ENCODE results near the gene ETV5. TPM values are rescaled to one million over a fixed set of nuclear protein-coding genes. Genes with fewer than 3 reads are reported as not detected.
A peak's percentile ranks its signal among the peaks of the same experiment; 100 is the strongest.

The ETV5 gene
- total RNA-seq, 2 experiments from 2014 or later = 0.74 to 1.3 TPM

- Mint-ChIP-seq H3K27me3 (peaks cover 72% of the 10 kb centered on the region), H3K9me3 (no peaks in the 10 kb centered on the region), H3K27ac (no peak overlapping the region), H3K36me3 (no peaks in the 10 kb centered on the region), H3K4me3 (no peak overlapping the region), H3K4me1 (ENCODE audit: low read depth) (no peaks in the 10 kb centered on the region)
- CTCF ChIA-PET = no interaction called here
- intact Hi-C loops (cut with micrococcal nuclease) = no loop called here
- POLR2A ChIA-PET = no interaction called here
- no peak for DNase-seq
Observed at GRCh38 chr3:186118692-186119091, 9.8 kb upstream of the ETV5 start.

GRCh38 chr3:186117521-186118134 is 8.7 kb upstream of the ETV5 start:
- DNase-seq = no peak
- Mint-ChIP-seq H3K4me1 (ENCODE audit: low read depth) (no peaks in the 10 kb centered on the region), H3K27me3 (peaks cover 76% of the 10 kb centered on the region), H3K4me3 (no peak overlapping the region), H3K27ac (no peak overlapping the region), H3K9me3 (no peaks in the 10 kb centered on the region), H3K36me3 (no peaks in the 10 kb centered on the region)
- ChIA-PET POLR2A (no interaction called here), CTCF (no interaction called here)
- intact Hi-C loops (cut with micrococcal nuclease) = no loop called here

- DNase-seq = no peak
- no peaks in the 10 kb centered on the region for H3K9me3 Mint-ChIP-seq
- no peak overlapping the region for H3K4me3 Mint-ChIP-seq
- no peaks in the 10 kb centered on the region for H3K36me3 Mint-ChIP-seq
- H3K4me1 Mint-ChIP-seq (ENCODE audit: low read depth) = peaks cover 15% of the 10 kb centered on the region
- CTCF ChIA-PET = interaction anchor here (1.5 kb wide), 1 partner anchor 172 kb away, joined by 3 read pairs; no protein-coding TSS in a partner anchor
- H3K27me3 Mint-ChIP-seq = peaks cover 86% of the 10 kb centered on the region
- POLR2A ChIA-PET = no interaction called here
- intact Hi-C loops (cut with micrococcal nuclease) = no loop called here
- H3K27ac Mint-ChIP-seq = no peak overlapping the region
Observed at GRCh38 chr3:186115239-186115996, 6.5 kb upstream of the ETV5 start.

- intact Hi-C loops (cut with micrococcal nuclease) = loop anchor here (1.0 to 2.0 kb wide), 3 partner anchors 86 to 506 kb away; no protein-coding TSS in a partner anchor
- H3K4me3 Mint-ChIP-seq = peak overlapping the region; percentile 38
- ChIA-PET CTCF (interaction anchor here (2.2 kb wide), 1 partner anchor 429 kb away, joined by 6 read pairs; no protein-coding TSS in a partner anchor), POLR2A (no interaction called here)
- H3K36me3 Mint-ChIP-seq = no peaks in the 10 kb centered on the region
- peaks cover 81% of the 10 kb centered on the region for H3K27me3 Mint-ChIP-seq
- DNase-seq = peak; percentile 40
- H3K9me3 Mint-ChIP-seq = no peaks in the 10 kb centered on the region
- no peak overlapping the region for H3K27ac Mint-ChIP-seq
- H3K4me1 Mint-ChIP-seq (ENCODE audit: low read depth) = peaks cover 41% of the 10 kb centered on the region
Observed at GRCh38 chr3:186110975-186111974, 2.4 kb upstream of the ETV5 start.

GRCh38 chr3:186109897-186110803 is 1.3 kb upstream of the ETV5 start:
- DNase-seq = peak; percentile 13
- Mint-ChIP-seq H3K4me3 (peak overlapping the region; percentile 67), H3K9me3 (no peaks in the 10 kb centered on the region), H3K27me3 (peaks cover 81% of the 10 kb centered on the region), H3K4me1 (ENCODE audit: low read depth) (peaks cover 41% of the 10 kb centered on the region), H3K36me3 (no peaks in the 10 kb centered on the region), H3K27ac (no peak overlapping the region)
- ChIA-PET POLR2A (interaction anchor here (1.2 kb wide), 1 partner anchor 172 kb away, joined by 3 read pairs; the partner anchor contains the start of gene TRA2B), CTCF (interaction anchor here (1.4 to 2.2 kb wide), 2 partner anchors 167 to 430 kb away, joined by 4 to 6 read pairs; no protein-coding TSS in a partner anchor)
- intact Hi-C loops (cut with micrococcal nuclease) = loop anchor here (1.0 to 5.0 kb wide), 9 partner anchors 41 to 642 kb away; partner anchors contain the start of gene TRA2B

GRCh38 chr3:186108106-186108940 is 566 bp downstream of the ETV5 start:
- Mint-ChIP-seq H3K4me3 (peak overlapping the region; percentile 67), H3K4me1 (ENCODE audit: low read depth) (peaks cover 46% of the 10 kb centered on the region), H3K27ac (no peak overlapping the region), H3K9me3 (no peaks in the 10 kb centered on the region), H3K36me3 (no peaks in the 10 kb centered on the region), H3K27me3 (peaks cover 77% of the 10 kb centered on the region)
- ChIA-PET CTCF (no interaction called here), POLR2A (interaction anchor here (1.4 kb wide), 1 partner anchor 462 kb away, joined by 8 read pairs; the partner anchor contains the start of gene DNAJB11)
- peak; percentile 40 for DNase-seq
- intact Hi-C loops (cut with micrococcal nuclease) = loop anchor here (1.0 to 5.0 kb wide), 6 partner anchors 48 to 644 kb away; no protein-coding TSS in a partner anchor

- Mint-ChIP-seq H3K4me3 (peak overlapping the region; percentile 67), H3K4me1 (ENCODE audit: low read depth) (peaks cover 46% of the 10 kb centered on the region), H3K27me3 (peaks cover 78% of the 10 kb centered on the region), H3K36me3 (no peaks in the 10 kb centered on the region), H3K27ac (no peak overlapping the region), H3K9me3 (no peaks in the 10 kb centered on the region)
- ChIA-PET POLR2A (no interaction called here), CTCF (interaction anchor here (0.8 kb wide), 1 partner anchor 164 kb away, joined by 3 read pairs; no protein-coding TSS in a partner anchor)
- DNase-seq = peak; percentile 66
- intact Hi-C loops (cut with micrococcal nuclease) = loop anchor here (1.0 to 5.0 kb wide), 6 partner anchors 47 to 645 kb away; no protein-coding TSS in a partner anchor
Observed at GRCh38 chr3:186107215-186108105, 1.4 kb downstream of the ETV5 start.

- H3K27me3 Mint-ChIP-seq = peaks cover 66% of the 10 kb centered on the region
- H3K9me3 Mint-ChIP-seq = no peaks in the 10 kb centered on the region
- intact Hi-C loops (cut with micrococcal nuclease) = loop anchor here (5.0 kb wide), 3 partner anchors 152 to 647 kb away; no protein-coding TSS in a partner anchor
- peaks cover 32% of the 10 kb centered on the region for H3K4me1 Mint-ChIP-seq (ENCODE audit: low read depth)
- ChIA-PET POLR2A (no interaction called here), CTCF (interaction anchor here (1.4 kb wide), 1 partner anchor 162 kb away, joined by 6 read pairs; no protein-coding TSS in a partner anchor)
- no peak overlapping the region for H3K4me3 Mint-ChIP-seq
- DNase-seq = no peak
- no peaks in the 10 kb centered on the region for H3K36me3 Mint-ChIP-seq
- H3K27ac Mint-ChIP-seq = no peak overlapping the region
Observed at GRCh38 chr3:186105543-186105942, 3.3 kb downstream of the ETV5 start.

- no peak for DNase-seq
- ChIA-PET POLR2A (no interaction called here), CTCF (interaction anchor here (0.6 to 1.3 kb wide), 3 partner anchors 121 to 438 kb away, joined by 3 to 4 read pairs (median 3); no protein-coding TSS in a partner anchor)
- Mint-ChIP-seq H3K27ac (no peak overlapping the region), H3K36me3 (no peaks in the 10 kb centered on the region), H3K27me3 (peaks cover 73% of the 10 kb centered on the region), H3K4me1 (ENCODE audit: low read depth) (peaks cover 11% of the 10 kb centered on the region), H3K9me3 (no peaks in the 10 kb centered on the region), H3K4me3 (no peak overlapping the region)
- intact Hi-C loops (cut with micrococcal nuclease) = no loop called here
Observed at GRCh38 chr3:186102687-186103086, 6.2 kb downstream of the ETV5 start.

All from activated CD4-positive, alpha-beta memory T cell treated with anti-CD3 and anti-CD28 coated beads for 36 hours (primary cell).